Mononuclear cell (primary cell): Measurements from ENCODE around the gene FFAR1. TPM values are rescaled to one million over a fixed set of nuclear protein-coding genes. Genes with fewer than 3 reads are reported as not detected.

Experiments used
- total RNA-seq: library from RNA; depleted of rRNA; stranded (reverse); fragments of >200 nt; gene quantifications from one replicate; pipeline ENCODE4 v1.2.3, GENCODE V29; 2012

FFAR1 gene
- total RNA-seq, 1 donor, result 1.9 TPM

Other genes starting within 250 kb of the FFAR1 start
- gene FXYD3, start 232.1 kb upstream of the FFAR1 start, total RNA-seq, result not detected
- 0.31 TPM for gene LGI4, start 212.8 kb upstream of the FFAR1 start, total RNA-seq
- 0.42 TPM for gene FXYD1, start 209.1 kb upstream of the FFAR1 start, total RNA-seq
- 1.4 TPM for gene FXYD7, start 204.6 kb upstream of the FFAR1 start, total RNA-seq
- 179 TPM for gene FXYD5, start 193.2 kb upstream of the FFAR1 start, total RNA-seq
- gene FAM187B, start 119.2 kb upstream of the FFAR1 start, total RNA-seq, result 0.21 TPM
- gene LSR, start 98.9 kb upstream of the FFAR1 start, total RNA-seq, result 13.1 TPM
- gene USF2, start 78.9 kb upstream of the FFAR1 start, total RNA-seq, result 117 TPM
- gene HAMP, start 65.4 kb upstream of the FFAR1 start, total RNA-seq, result 0.31 TPM
- gene MAG, start 55.7 kb upstream of the FFAR1 start, total RNA-seq, result not detected
- 50.4 TPM for gene CD22, start 18.7 kb upstream of the FFAR1 start, total RNA-seq
- gene FFAR3, start 10.6 kb downstream of the FFAR1 start, total RNA-seq, result 0.73 TPM
- gene GPR42, start 23.2 kb downstream of the FFAR1 start, total RNA-seq, result 0.21 TPM
- gene FFAR2, start 100.4 kb downstream of the FFAR1 start, total RNA-seq, result 16.5 TPM
- gene KRTDAP, start 142.6 kb downstream of the FFAR1 start, total RNA-seq, result not detected
- gene DMKN, start 165.7 kb downstream of the FFAR1 start, total RNA-seq, result not detected
- not detected for gene SBSN, start 180.4 kb downstream of the FFAR1 start, total RNA-seq
- gene GAPDHS, start 185.6 kb downstream of the FFAR1 start, total RNA-seq, result not detected
- 25.9 TPM for gene TMEM147, start 197.7 kb downstream of the FFAR1 start, total RNA-seq
- gene ATP4A, start 215.8 kb downstream of the FFAR1 start, total RNA-seq, result not detected
- not detected for gene PMIS2, start 238.3 kb downstream of the FFAR1 start, total RNA-seq